ENCODE measurements around the gene LMAN1.

Gene LMAN1, protein sequence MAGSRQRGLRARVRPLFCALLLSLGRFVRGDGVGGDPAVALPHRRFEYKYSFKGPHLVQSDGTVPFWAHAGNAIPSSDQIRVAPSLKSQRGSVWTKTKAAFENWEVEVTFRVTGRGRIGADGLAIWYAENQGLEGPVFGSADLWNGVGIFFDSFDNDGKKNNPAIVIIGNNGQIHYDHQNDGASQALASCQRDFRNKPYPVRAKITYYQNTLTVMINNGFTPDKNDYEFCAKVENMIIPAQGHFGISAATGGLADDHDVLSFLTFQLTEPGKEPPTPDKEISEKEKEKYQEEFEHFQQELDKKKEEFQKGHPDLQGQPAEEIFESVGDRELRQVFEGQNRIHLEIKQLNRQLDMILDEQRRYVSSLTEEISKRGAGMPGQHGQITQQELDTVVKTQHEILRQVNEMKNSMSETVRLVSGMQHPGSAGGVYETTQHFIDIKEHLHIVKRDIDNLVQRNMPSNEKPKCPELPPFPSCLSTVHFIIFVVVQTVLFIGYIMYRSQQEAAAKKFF

DNA sequence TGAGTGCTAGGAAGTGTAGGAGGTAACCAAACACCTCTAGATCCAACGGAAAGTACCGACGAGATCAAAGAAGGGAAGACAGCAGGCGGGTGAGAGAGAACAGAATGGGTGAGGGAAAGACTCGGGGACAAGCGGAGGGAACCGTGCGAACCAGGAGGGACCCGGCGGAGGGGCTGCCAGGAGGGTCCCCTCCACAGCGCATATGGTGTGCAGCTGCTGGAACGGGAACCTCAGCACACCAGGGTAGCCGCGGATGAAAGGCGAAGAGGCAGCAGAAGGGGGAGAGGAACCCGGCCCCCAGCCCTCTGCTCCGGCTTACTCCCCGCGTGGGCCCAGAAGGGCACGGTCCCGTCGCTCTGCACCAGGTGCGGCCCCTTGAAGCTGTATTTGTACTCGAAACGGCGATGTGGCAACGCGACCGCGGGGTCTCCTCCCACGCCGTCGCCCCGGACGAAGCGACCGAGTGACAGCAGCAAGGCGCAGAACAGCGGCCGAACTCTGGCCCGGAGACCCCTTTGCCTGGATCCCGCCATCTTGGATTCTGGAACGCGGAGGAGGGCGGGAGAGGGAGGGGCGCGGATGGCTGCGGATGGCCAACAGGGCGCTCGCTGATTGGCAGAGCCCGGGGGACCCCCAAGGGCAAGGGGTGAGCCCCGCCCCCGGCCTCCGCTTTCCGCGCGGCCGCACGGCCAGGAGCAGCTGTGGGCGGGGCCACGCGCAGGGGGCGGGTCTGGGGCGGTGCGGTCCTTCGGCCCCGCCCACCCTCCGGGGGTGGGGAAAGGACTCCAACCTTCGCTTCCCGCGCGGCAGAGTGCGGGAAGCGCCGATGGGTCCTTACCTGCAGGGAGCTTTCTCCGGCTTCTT is at the start of gene LMAN1:
LMAN1 (minus strand) TSS at position 554 of the 864 bp plus-strand sequence; CDS start at position 533, 21 bp downstream.
- peak; percentile 82 to 98 for DNase-seq

DNA sequence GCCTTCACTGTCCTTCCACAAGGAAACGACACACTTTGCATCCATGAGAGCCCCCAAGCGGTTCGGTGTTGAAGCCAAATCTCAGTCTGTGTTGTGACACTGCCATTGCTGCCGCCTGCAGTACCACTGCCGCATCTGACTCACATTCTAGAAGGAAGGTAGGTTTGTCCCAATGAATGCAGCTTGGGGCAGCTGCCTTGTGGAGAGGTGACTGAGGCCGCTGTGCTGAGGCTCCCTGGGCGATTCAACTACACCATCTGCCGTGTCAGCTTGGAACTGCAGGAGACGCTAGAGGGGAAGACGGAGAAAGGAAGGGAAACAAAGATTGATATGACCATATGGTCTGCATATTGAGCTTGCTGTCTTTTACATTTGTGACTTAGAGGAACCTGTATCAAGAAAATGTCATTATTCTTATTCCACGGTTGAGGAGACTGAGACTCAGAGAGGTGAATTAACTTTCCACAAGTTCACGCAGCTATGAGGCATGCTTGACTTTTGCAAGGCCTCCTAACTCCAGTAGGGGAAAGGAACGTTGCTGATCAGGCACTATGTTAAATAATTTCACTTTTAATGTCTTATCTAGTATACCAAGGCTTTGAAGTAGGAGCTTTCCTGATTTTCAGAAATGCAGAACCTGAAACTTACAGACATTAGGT is 43.5 kb upstream of the LMAN1 start:
- peak; percentile 94 to 95 for DNase-seq

DNA sequence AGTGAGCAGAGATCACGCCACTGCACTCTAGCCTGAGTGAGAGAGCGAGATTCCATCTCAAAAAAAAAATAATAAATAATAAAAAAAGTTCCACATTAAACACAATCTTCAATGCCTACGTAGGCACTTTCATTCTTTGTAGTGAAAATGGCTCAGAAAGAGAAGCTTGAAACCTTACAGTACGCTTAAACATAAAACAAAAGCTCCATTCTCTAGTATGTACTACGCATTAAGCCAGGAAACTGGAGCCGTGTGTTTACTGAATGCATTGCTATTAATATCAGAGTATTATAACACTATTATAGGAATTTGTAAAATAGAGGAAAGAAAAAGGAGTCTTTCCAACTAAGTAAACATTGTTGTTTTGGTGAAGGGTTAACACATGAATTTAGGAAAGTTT is 41.3 kb upstream of the LMAN1 start:
- DNase-seq = no peak

DNA sequence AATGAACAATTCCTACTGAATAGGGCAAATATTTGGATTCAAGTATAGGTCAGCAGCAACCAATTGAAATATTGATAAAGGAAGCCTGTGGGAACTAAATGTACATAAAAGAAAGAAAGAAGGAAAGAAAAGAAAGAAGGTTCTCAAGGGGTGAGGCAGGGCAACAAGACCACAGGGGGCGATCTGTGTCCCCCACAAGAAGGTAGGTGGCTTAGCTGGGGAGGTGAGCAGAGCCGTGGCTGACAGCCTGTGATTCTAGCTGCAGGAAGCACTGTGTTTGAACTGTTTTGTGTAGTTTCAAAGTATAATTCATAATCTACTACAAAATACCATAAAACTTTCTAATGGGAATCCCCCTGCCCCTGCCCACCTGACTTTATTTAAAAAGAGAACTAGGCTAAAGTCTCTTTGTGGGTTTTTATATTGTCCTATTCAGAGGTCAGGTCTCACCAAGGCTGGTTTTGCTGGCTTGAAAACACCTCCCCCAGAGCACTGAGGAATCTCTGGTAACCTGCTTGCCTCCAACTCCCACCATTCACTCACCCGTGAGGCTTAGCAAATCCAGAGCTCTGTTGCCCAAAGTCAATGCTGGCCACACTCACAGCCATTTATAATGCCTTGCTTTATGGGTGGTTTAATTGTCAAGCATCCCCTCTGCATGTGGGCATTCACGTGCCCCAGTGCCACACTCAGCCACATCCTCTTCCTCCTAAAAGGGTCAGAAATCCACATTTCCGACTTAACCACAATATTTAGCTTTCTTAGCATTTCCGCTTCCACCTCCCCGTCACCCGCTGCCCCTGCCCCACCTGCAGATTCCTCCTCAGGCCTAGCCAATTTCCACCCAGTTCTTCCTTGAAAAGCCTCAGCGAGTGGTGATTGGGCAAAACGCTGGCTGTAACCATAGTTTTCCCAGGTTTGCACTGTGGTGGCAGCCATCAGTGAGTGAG is 36.4 kb upstream of the LMAN1 start:
- DNase-seq = no peak

DNA sequence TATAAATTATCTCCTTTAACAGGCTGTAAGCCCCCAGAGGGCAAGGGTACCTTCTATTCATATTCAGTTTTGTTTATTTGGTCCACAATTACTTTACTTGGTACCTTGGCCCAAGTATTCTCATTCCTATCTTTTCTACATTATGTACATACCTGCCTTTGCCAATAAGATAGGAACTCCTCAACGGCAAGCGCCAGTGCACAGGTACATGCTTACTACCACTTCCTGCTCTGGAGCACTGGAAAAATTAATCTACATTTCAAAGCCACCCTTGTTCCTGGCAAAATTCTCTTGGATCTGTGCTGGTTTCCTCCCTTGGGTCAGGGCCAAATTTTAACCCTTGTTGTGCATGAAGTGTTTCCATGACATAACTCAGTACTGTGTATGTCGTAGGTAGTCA is 34.3 kb upstream of the LMAN1 start:
- DNase-seq = no peak

DNA sequence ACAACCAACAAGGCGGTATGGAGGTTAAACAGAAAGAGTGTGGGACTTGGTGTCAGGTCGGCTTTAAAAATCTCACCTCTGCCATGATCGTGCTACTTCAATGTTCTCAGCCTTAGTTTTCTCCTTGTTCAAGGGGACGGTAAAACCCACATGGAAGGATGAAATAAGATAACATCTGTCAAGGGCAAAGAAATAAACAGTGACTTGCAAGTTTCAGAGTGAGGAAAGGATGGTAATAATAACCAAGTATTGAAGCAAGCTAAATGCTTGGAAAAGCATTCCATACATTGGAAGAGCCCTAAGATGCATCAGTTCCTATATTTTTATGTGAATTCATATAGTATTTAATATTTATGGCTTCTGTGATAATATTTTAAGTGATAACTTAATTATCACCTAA is 29.8 kb upstream of the LMAN1 start:
- DNase-seq = no peak

DNA sequence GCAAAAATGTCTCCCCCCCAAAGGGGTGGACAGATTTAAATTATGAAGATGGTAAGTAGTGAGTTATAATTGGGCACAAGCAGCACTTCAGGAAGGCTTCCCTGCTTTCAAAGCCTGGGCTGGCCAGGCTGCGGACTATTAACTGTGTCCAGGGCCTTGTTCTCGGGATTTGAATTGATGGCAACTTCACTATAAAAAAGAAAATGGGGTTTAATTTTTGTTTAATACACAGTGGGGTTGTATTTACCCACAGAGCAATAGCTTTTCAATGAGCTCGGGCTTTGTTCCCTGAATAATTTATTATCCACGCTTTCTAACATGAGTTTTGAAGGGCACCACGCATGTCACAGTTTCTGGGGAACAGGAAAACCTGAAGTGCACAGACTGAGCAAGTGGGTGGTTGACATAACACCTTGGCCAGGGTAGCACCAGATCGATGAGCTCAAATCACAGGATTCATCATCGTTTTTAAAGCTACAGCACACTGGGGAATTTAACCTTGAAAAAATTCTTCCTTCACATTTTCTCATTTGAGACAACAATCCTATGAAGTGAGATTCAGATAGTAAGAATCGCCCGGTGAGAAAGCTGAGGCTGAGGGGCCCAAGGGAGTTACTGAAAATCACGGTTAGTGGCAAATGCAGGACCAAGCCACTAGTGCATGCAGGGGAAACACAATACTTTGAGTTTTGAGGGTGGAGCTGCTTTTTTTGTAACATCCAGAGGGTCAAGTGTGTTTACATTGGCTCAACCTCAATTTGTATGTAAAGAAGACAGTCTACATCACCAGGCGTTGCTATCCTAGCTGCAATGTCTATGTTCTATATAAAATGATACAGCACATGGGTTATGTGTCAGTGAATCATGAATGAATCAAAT is 28.9 kb upstream of the LMAN1 start:
- no peak for DNase-seq

DNA sequence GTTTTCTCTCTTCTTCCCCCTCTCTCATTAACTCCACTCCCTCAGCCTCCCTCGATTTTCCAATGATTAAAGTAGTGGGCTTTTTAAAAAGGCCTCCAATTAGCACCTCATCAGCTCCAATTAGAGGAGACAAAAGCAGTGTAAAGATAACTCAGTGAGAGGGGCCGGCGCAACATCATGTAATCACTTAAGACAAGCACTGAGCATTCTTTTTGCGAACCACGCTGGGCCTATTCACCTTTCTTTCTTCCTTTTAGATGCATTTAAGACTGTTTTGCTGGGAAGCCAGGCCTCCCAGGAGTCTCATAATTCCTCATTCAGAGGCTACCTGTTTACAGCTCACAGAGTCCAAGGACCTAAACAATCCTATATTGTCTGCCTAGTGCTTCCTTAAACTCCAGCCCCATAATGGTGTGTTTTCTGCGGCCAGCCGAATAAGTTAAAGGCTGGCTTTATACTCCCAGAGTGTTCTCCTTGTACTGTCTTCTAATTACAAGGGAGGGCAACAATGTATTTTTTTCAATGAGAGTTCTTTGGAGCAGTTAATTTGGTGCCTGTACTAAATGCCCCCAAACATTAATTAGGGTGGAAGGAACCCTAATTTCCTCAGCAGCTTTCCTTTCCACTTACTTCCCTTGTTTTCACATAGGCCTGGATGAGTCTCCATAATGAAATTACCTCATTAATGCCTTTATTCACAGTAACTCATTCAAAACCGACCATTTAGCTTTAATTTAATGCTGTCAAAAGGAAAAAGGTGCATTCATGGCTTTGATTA is 28.0 kb upstream of the LMAN1 start:
- DNase-seq = no peak

DNA sequence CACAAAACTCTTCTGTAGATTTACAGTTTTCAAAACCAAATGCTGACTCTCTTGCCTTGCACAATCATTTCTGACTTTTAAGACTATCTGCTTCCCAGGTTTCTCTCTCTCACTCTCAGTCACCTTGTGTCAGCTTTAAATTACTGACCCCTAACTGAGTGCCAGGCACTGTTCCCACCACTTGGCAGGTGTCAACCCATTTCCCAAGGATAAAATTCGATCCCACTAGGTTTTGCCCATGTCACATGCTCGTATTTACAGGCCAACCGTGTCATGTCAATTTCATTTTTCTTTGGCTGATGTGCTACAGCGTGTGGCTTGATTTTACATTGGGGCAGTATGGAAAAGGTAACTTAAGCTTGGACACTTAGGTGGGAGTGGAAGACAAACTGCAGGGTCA is 26.1 kb upstream of the LMAN1 start:
- no peak for DNase-seq

DNA sequence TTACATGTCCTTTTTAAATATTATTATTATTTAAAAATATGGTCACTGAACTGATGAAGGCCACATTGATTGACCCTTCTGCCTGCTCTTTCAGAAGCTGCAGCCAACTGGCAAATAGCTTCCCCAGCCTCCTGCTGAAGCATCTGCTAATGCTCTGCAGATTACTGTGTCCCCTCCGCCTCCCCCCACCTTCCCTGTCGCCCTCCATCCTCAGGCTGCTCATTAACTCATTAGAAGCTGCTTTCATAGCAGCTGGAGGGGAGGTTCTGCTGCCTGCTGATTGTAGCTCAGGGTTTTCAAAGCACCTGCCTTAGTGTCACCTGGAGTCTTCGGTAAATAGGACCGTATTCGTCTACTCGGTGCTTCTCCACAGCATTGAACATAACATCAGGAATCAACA is 24.8 kb upstream of the LMAN1 start:
- DNase-seq = no peak

DNA sequence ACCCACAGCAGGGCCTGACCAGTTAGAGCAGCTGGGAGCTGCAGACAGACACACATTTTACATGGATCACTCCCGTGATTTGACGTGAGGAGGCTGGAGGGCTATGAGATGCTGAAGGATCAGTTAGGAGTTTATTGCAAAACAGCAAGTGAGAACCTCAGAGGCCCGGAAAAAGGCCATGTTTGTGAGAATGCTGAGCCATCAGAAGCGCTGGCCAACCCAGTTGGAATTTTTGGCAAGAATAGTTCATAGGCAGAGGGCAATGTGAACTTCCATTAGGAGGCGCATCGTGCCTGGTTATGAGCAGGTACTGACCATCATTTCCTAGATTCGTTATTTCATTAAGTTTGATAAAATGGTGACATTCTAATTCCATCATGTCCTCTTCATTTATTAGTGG is 23.3 kb upstream of the LMAN1 start:
- DNase-seq = no peak

DNA sequence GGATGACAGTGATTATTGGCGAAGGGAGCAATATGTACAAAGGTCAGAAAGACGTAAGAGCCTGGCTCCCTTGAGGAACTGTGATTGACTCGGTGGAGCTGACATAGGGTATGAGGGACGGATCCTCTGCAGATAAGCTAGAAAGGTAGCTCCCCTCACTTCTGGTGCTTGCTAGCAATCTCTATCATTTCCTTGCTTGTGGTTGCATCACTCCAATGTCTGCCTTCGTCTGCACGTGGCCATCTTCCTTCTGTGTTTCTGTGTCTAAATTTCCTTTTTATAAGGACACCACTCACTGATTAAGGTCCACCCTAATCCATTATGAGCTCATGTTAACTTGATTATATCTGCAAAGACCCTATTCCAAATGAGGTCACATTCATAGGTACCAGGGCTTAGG is 22.9 kb upstream of the LMAN1 start:
- no peak for DNase-seq

DNA sequence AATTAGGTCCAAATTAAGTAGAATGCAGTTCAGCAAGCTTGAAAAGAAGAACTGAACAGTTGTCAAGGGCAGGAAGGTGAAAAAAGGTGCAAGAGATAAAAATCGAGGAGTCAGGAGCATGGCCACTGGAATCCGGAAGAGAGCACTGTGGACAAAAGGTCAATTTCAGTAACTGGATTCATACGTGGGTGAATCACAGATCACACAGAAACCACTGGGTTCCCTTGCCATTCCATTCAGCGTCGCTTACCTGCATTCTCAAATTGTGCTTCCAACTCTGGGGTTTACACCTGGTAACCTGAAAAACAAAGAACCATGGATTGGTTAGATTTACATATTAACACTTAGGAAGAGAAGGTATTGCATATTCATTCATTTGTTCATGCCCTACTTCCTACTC is 21.6 kb upstream of the LMAN1 start:
- DNase-seq = no peak

DNA sequence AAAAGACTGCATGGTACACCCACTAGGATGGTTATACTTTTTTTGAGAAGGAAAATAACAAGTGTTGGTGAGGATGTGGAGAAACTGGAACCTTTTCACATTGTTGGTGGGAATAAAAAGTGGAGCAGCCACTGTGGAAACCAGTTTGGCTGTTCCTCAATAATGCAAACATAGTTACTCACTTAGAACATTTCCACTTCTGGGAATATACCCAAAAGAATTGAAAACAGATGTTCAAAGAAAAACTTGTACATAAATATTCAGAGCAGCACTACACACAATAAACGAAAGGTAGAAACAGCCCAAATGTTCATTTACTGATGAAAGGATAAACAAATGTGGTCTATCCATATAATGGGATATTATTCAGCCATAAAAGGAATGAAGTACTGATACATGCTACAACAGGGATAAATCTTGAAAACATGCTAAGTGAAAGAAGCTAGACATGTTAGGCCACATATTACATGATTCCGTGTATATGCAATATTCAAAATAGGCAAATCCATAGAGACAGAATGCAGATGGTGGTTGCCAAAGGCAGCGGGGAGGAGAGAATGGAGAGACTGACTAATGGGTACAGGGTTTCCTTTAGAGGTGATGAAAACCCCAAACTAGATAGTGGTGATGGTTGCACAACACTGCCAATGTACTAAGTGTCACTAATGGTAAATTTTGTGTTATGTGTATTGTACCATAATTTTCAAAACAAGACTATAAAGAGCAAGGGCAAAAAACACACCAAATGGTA is 20.9 kb upstream of the LMAN1 start:
- DNase-seq = no peak

DNA sequence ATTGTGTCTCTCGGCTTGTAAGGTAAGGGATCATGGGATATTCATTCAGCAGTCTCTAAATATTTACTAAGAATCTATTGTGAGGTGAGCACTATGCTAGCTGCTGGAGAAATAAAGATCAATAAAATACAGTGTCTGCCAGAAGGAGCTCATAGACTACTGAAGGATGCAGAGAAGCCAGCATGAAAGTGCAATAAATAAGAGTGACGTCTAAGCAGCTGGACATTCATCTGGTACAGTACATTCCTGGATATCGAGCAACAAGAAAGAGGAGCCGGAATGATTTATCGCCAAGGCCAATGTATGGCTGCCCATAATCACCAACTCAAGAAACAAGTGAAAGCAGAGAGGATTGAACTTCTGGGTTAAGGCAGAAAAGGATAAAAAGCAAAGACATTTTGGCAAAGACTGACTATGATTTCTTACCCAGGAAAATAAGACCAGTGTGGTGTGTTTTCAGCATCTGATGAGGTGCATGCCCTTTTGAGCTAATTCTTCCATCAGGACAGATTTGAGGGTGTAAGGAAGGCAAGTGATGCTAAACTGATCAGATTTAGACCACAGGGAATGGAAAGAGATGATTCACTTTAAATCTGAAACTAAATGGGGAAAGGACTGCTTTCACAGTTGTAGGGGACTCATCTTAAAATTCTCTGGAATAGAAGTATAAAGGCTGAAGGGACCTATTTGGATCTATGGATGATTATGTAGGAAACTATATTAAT is 18.7 kb upstream of the LMAN1 start:
- no peak for DNase-seq

DNA sequence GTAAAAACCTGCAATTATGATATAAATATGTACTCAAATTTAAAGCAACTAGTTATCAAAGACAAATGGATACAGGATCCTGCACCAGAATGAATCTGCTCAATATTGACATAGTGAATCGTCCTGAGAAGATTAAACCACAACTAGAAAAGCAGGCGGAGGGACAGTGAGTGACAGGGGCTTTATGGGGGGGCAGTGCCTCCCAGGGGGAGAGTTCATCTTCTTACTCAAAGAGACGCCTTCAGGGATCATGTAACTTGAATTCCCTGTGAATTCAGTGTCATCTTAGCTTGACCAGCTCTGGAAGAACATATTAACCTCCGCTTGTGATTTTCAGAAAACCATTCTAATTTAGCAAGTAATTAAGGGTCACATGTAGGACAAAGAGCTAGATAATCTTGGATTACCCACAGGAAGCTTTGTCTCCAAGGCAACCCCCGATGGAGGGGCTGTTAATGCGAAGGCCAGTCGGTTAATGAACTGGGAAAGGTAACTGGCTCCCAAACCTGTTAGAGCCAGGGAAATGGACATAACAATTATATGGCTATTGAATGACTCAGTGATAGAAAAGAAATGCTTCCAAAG is 17.4 kb upstream of the LMAN1 start:
- DNase-seq = no peak

DNA sequence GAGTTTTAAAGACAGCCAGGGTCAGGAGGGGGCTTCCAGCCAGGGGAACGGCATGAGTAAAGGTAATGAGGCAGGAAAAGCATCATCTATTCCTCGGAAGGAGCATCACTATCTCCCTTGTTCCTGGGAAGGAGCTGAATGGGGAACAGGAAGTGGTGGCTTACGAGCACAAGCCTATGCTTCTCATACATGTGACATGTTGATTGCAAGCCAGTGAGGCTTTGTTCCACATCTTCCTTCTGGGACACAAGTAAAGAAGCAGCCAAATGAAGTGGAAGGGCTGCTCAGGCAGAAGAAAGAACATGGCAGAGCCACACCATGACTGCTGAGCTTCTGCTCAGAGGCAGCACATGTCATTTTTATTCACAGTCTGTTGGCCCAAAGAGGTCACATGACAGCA is 15.1 kb upstream of the LMAN1 start:
- no peak for DNase-seq

DNA sequence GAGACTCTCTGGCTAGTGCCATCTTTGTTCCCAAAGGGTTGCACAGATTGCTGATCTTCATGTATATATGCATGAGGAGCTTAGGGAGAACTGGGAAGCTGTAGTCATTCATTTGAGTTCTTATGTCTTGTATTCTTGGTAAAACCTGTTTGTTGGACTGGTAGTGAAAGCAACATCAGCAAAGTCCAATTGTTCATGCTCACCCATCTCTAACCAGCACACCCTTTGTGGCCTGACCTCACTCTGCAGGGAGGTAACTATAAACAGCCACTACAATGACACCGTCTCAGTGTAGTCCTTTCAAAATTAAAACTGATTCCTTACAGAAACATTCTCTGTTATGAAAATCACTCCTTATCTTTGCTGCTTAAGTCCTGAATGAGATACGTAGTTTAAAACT is 13.9 kb upstream of the LMAN1 start:
- no peak for DNase-seq

DNA sequence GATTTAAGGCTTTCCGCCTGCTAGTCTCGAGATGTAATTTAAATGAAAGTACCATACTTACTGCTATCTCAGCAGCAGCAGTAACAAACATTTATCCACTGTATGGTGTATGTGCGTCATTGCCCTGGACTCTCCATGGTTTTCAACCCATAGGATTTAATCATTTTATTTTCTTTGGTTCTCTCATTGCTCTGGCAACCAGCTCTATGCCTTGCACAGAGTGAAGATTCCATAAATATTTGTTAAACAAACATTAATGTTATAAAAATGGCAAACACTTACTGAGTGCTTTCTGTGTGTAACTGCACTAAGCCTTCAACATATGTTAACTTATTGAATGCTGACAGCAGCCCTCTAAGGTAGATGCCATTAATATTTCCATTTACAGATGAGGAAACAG is 1.3 kb upstream of the LMAN1 start:
- DNase-seq = no peak
